Ishikawa (cell line): ENCODE measurements around the gene DSTN.

ENCODE experiments used
- CEBPB ChIP-seq: IDR thresholded peaks from 2 replicates; pipeline ENCODE4 v1.6.1; 2012
- CREB1 ChIP-seq: IDR thresholded peaks from 2 replicates; pipeline ENCODE4 v1.6.1; 2012; ENCODE audit warnings: low read depth
- EGR1 ChIP-seq: IDR thresholded peaks from 2 replicates; pipeline ENCODE4 v1.6.1; 2012
- EP300 ChIP-seq: IDR thresholded peaks from 2 replicates; pipeline ENCODE4 v1.6.1; 2012; ENCODE audit warnings: borderline replicate concordance
- FOXM1 ChIP-seq: IDR thresholded peaks from 2 replicates; pipeline ENCODE4 v1.6.1; 2012; ENCODE audit warnings: low read depth, borderline replicate concordance
- MAX ChIP-seq: IDR thresholded peaks from 2 replicates; pipeline ENCODE4 v1.6.1; 2012
- NFIC ChIP-seq: IDR thresholded peaks from 2 replicates; pipeline ENCODE4 v1.6.1; 2012
- RAD21 ChIP-seq: IDR thresholded peaks from 2 replicates; pipeline ENCODE4 v1.6.1; 2012; ENCODE audit warnings: low read depth
- REST ChIP-seq: IDR thresholded peaks from 2 replicates; pipeline ENCODE4 v1.6.1; 2012; ENCODE audit warnings: low read depth, mild to moderate bottlenecking
- TAF1 ChIP-seq: IDR thresholded peaks from 2 replicates; pipeline ENCODE4 v1.6.1; 2012; ENCODE audit warnings: low read depth, mild to moderate bottlenecking
- TCF12 ChIP-seq: IDR thresholded peaks from 2 replicates; pipeline ENCODE4 v1.6.1; 2012; ENCODE audit warnings: low read depth
- TEAD4 ChIP-seq: IDR thresholded peaks from 2 replicates; pipeline ENCODE4 v1.6.1; 2012
- USF1 ChIP-seq: IDR thresholded peaks from 2 replicates; pipeline ENCODE4 v1.6.1; 2012
- YY1 ChIP-seq: IDR thresholded peaks from 2 replicates; pipeline ENCODE4 v1.6.1; 2012; ENCODE audit warnings: low read depth
- ZBTB7A ChIP-seq: IDR thresholded peaks from 2 replicates; pipeline ENCODE4 v1.6.1; 2012; ENCODE audit warnings: low read depth

The DSTN gene

GRCh38 chr20:17651129-17651759, 81.4 kb downstream of the DSTN start:
- TF ChIP-seq TCF12 (no peak), MAX (no peak), NFIC (no peak), EP300 (no peak), TAF1 (no peak), RAD21 (no peak), USF1 (no peak)

GRCh38 chr20:17651760-17652388, 82.0 kb downstream of the DSTN start:
- TF ChIP-seq RAD21: 0 out of 2 replicates have a peak, but pooled peaks have one; percentile 2
- TF ChIP-seq ZBTB7A: no peak

- TF ChIP-seq TCF12 (no peak), MAX (no peak)
Observed at GRCh38 chr20:17652411-17652810, 82.5 kb downstream of the DSTN start.

- TF ChIP-seq REST: no peak
- TF ChIP-seq CREB1: no peak
- TF ChIP-seq NFIC: no peak
- TF ChIP-seq TEAD4: no peak
- TF ChIP-seq ZBTB7A: no peak
- no peak for TF ChIP-seq EGR1
- no peak for TF ChIP-seq YY1
- TF ChIP-seq RAD21: no peak
- TF ChIP-seq EP300: no peak
- TF ChIP-seq CEBPB: no peak
- TF ChIP-seq TAF1: no peak
- no peak for TF ChIP-seq USF1
- no peak for TF ChIP-seq FOXM1
- no peak for TF ChIP-seq MAX
- no peak for TF ChIP-seq TCF12
Observed at GRCh38 chr20:17653835-17654648, 84.2 kb downstream of the DSTN start.

GRCh38 chr20:17654649-17655285, 84.9 kb downstream of the DSTN start:
- TF ChIP-seq EP300 (no peak), TEAD4 (peak; percentile 38), FOXM1 (no peak), MAX (no peak), YY1 (no peak), RAD21 (peak; percentile 13; the same call in 1 of the 2 replicates), EGR1 (no peak), TCF12 (0 out of 2 replicates have a peak, but pooled peaks have one; percentile 21), CEBPB (no peak), TAF1 (no peak), USF1 (no peak), CREB1 (no peak), ZBTB7A (no peak), REST (no peak), NFIC (no peak)
